K562 (cell line): Measurements from ENCODE around the gene CDC42EP3. TPM values are rescaled to one million over a fixed set of nuclear protein-coding genes. Genes with fewer than 3 reads are reported as not detected.

ENCODE experiments used
- BRD9 ChIP-seq: fragments of 450-650 bp; IDR thresholded peaks from 2 replicates; pipeline ENCODE4 v1.6.1; 2018; ENCODE audit warnings: low read depth; ENCODE audit not compliant: partially characterized antibody
- CREB1 ChIP-seq, 2 experiments: sonication (generic) in 1 of 2; formaldehyde crosslinking in 1 of 2; IDR thresholded peaks; 2 replicates each; pipeline versions ENCODE4 v1.6.1 to v1.8.0; 2012 to 2022; ENCODE audit warnings: inconsistent platforms in 1 of 2, mild to moderate bottlenecking in 1 of 2, missing genetic modification reagents in 1 of 2, moderate library complexity in 1 of 2
- DDX20 ChIP-seq: fragments of 450-650 bp; IDR thresholded peaks from 2 replicates; pipeline ENCODE4 v1.6.1; 2016; ENCODE audit warnings: missing genetic modification characterization, low read depth, mild to moderate bottlenecking, missing compliant biosample characterization, moderate library complexity
- FOXK1 ChIP-seq: sonication (generic); formaldehyde crosslinking; IDR thresholded peaks from 2 replicates; pipeline ENCODE4 v1.8.0; 2022; ENCODE audit warnings: missing genetic modification reagents, mild to moderate bottlenecking, borderline replicate concordance
- HMG20A ChIP-seq: fragments of 450-650 bp; formaldehyde crosslinking; conservative IDR thresholded peaks from 2 replicates; pipeline ENCODE4 v1.4.0; 2020; ENCODE audit warnings: mild to moderate bottlenecking, mixed read lengths
- HSF4 ChIP-seq: fragments of 250-450 bp; sonication (Bioruptor Pico); IDR thresholded peaks from 2 replicates; pipeline ENCODE4 v2.1.2; 2022; ENCODE audit warnings: mild to moderate bottlenecking, moderate library complexity, borderline replicate concordance
- POU5F1 ChIP-seq: fragments of 150-350 bp; IDR thresholded peaks from 2 replicates; pipeline ENCODE4 v1.6.1; 2014; ENCODE audit warnings: borderline replicate concordance, low read length, low read depth, mild to moderate bottlenecking; ENCODE audit not compliant: partially characterized antibody
- RBM39 ChIP-seq: fragments of 200-400 bp; formaldehyde crosslinking; optimal IDR thresholded peaks from 2 replicates; pipeline ENCODE3; 2018; ENCODE audit warnings: low read depth, low read length
- RUNX1 ChIP-seq: sonication (generic); IDR thresholded peaks from 2 replicates; pipeline ENCODE4 v1.6.1; 2016; ENCODE audit warnings: antibody characterized with exemption, low read depth
- ZBTB17 ChIP-seq: fragments of 450-650 bp; formaldehyde crosslinking; IDR thresholded peaks from 2 replicates; pipeline ENCODE4 v1.4.0; 2020; ENCODE audit warnings: mild to moderate bottlenecking
- ZBTB7A ChIP-seq: IDR thresholded peaks from 2 replicates; pipeline ENCODE4 v1.6.1; 2011; ENCODE audit warnings: low read depth, mild to moderate bottlenecking, low read length, moderate library complexity, borderline replicate concordance; ENCODE audit not compliant: control insufficient read depth
- ZNF316 ChIP-seq: fragments of 450-650 bp; IDR thresholded peaks from 2 replicates; pipeline ENCODE4 v1.6.1; 2016
- ZNF76 ChIP-seq: fragments of 250-450 bp; sonication (Bioruptor Pico); IDR thresholded peaks from 2 replicates; pipeline ENCODE4 v1.4.0; 2020; ENCODE audit warnings: mild to moderate bottlenecking, moderate library complexity, borderline replicate concordance
- polyA plus RNA-seq, 8 experiments: library from polyadenylated mRNA; depleted of rRNA in 4 of 8; stranded (reverse) in 5 of 8; unstranded in 3 of 8; fragments of >200 nt; fragmentation: Nextera tagmentation in 2 of 8; fragmentation: Illumina TruSeq in 1 of 8; extraction: Ambion mirVana in 2 of 8; extraction: Trizol in 1 of 8; gene quantifications; 2 replicates each; pipeline versions ENCODE4 v1.2.1 to v1.2.3, GENCODE V29; 2011 to 2014; ENCODE audit warnings: inconsistent platforms in 1 of 8, missing spikeins in 1 of 8
- total RNA-seq, 7 experiments: library from RNA; depleted of rRNA in 6 of 7; stranded (reverse); fragments of >200 nt in 6 of 7; fragmentation: Illumina TruSeq in 2 of 7; extraction: Trizol in 2 of 7; gene quantifications; 2 replicates each; pipeline versions ENCODE4 v1.2.1 to v1.2.3, GENCODE V29; 2011 to 2021; ENCODE audit warnings: low replicate concordance in 1 of 7
- TF ChIP-seq, protein P1 (sequence below): fragments of 200-800 bp; sonication (Bioruptor generic); IDR thresholded peaks from 2 replicates; pipeline ENCODE4 v1.6.1; 2017; ENCODE audit warnings: missing genetic modification characterization, missing compliant biosample characterization
- TF ChIP-seq, protein P2 (sequence below): fragments of 250-450 bp; sonication (Bioruptor Pico); IDR thresholded peaks from 2 replicates; pipeline ENCODE4 v1.4.0; 2020; ENCODE audit warnings: mild to moderate bottlenecking, moderate library complexity, borderline replicate concordance
- TF ChIP-seq, protein P3 (sequence below): fragments of 250-450 bp; sonication (Bioruptor Pico); IDR thresholded peaks from 2 replicates; pipeline ENCODE4 v1.8.0; 2021; ENCODE audit warnings: moderate library complexity, mild to moderate bottlenecking, inconsistent platforms
- TF ChIP-seq, protein P4 (sequence below): fragments of 450-650 bp; formaldehyde crosslinking; IDR thresholded peaks from 2 replicates; pipeline ENCODE4 v1.4.0; 2020; ENCODE audit warnings: mild to moderate bottlenecking, moderate library complexity
- TF ChIP-seq, protein P5 (sequence below), 2 experiments: IDR thresholded peaks in 1 of 2; conservative IDR thresholded peaks in 1 of 2; 2 replicates each; pipeline ENCODE4 v1.6.1; 2016; ENCODE audit warnings: low read depth in 2 of 2, mild to moderate bottlenecking in 1 of 2, missing compliant biosample characterization in 1 of 2, missing genetic modification characterization in 1 of 2, moderate library complexity in 1 of 2

Gene CDC42EP3
- total and polyA plus RNA-seq, 9 of the 15 experiments (the other 6 are each of a cell fraction or from before 2014, with no cell fraction given), result 0.72 to 6.4 (median 2.0) TPM

DNA sequence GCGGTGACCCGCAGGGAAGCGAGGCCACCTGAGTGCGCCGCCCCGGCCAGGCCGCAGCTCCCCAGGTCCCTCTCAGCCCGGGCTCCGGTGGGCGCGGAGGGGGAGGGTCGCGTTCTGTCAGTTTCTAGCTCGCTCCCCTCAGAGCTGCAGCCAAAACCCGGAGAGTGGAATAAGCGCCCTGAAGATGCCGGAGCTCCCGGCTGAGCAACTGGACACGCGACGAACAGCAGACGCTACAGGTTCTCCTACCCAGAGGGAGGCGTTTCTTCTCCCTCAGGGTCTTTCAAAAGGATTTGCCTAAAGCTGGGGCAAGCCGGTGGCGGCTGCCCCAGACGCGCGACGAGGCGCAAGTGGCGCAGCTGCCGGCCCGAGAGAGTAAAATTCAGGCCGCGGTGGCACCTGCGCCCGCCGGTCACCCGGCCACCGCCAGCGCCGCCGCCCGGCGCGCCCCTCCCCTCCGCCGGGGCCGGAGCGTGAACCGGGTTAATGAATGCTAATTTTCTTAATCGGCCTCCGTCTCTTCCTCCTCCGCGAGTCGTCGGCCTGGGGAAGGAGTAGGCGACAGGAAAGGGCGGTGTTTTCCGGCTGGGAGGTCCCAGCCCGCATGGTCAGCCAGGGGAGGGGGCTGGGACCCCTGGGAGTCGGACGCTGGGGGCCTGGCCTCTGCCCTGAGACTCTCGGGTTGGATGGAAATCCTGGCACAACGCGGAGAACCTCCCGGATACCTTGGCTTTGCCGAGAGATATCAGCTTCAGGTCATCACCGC is 845 bp upstream of the CDC42EP3 start (continued):
- TF ChIP-seq, protein P1, sequence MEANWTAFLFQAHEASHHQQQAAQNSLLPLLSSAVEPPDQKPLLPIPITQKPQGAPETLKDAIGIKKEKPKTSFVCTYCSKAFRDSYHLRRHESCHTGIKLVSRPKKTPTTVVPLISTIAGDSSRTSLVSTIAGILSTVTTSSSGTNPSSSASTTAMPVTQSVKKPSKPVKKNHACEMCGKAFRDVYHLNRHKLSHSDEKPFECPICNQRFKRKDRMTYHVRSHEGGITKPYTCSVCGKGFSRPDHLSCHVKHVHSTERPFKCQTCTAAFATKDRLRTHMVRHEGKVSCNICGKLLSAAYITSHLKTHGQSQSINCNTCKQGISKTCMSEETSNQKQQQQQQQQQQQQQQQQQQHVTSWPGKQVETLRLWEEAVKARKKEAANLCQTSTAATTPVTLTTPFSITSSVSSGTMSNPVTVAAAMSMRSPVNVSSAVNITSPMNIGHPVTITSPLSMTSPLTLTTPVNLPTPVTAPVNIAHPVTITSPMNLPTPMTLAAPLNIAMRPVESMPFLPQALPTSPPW (CRISPR knock-in tag), result peak; percentile 47
- TF ChIP-seq, protein P2, sequence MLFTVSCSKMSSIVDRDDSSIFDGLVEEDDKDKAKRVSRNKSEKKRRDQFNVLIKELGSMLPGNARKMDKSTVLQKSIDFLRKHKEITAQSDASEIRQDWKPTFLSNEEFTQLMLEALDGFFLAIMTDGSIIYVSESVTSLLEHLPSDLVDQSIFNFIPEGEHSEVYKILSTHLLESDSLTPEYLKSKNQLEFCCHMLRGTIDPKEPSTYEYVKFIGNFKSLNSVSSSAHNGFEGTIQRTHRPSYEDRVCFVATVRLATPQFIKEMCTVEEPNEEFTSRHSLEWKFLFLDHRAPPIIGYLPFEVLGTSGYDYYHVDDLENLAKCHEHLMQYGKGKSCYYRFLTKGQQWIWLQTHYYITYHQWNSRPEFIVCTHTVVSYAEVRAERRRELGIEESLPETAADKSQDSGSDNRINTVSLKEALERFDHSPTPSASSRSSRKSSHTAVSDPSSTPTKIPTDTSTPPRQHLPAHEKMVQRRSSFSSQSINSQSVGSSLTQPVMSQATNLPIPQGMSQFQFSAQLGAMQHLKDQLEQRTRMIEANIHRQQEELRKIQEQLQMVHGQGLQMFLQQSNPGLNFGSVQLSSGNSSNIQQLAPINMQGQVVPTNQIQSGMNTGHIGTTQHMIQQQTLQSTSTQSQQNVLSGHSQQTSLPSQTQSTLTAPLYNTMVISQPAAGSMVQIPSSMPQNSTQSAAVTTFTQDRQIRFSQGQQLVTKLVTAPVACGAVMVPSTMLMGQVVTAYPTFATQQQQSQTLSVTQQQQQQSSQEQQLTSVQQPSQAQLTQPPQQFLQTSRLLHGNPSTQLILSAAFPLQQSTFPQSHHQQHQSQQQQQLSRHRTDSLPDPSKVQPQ (CRISPR knock-in tag), result no peak
- TF ChIP-seq CREB1 (IDR thresholded peaks at IDR 0.05) (no peak), CREB1 (CRISPR knock-in tag; IDR thresholded peaks at IDR 0.05) (peak; percentile 19; the same call in 1 of the 2 replicates), FOXK1 (CRISPR knock-in tag) (no peak), BRD9 (no peak), HSF4 (no peak), DDX20 (tag) (no peak), ZBTB17 (0 out of 2 replicates have a peak, but pooled peaks have one; percentile 27), RBM39 (no peak), ZNF316 (no peak), ZNF76 (CRISPR knock-in tag) (no peak), RUNX1 (no peak), POU5F1 (no peak), HMG20A (CRISPR knock-in tag) (no peak), ZBTB7A (peak; percentile 91)
- TF ChIP-seq, protein P3, sequence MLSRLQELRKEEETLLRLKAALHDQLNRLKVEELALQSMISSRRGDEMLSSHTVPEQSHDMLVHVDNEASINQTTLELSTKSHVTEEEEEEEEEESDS, result no peak
- TF ChIP-seq, protein P4, sequence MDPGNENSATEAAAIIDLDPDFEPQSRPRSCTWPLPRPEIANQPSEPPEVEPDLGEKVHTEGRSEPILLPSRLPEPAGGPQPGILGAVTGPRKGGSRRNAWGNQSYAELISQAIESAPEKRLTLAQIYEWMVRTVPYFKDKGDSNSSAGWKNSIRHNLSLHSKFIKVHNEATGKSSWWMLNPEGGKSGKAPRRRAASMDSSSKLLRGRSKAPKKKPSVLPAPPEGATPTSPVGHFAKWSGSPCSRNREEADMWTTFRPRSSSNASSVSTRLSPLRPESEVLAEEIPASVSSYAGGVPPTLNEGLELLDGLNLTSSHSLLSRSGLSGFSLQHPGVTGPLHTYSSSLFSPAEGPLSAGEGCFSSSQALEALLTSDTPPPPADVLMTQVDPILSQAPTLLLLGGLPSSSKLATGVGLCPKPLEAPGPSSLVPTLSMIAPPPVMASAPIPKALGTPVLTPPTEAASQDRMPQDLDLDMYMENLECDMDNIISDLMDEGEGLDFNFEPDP (CRISPR knock-in tag), result no peak
- TF ChIP-seq, protein P5, sequence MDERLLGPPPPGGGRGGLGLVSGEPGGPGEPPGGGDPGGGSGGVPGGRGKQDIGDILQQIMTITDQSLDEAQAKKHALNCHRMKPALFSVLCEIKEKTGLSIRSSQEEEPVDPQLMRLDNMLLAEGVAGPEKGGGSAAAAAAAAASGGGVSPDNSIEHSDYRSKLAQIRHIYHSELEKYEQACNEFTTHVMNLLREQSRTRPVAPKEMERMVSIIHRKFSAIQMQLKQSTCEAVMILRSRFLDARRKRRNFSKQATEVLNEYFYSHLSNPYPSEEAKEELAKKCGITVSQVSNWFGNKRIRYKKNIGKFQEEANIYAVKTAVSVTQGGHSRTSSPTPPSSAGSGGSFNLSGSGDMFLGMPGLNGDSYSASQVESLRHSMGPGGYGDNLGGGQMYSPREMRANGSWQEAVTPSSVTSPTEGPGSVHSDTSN (CRISPR knock-in tag; IDR thresholded peaks at IDR 0.05; ENCODE audit: low read depth), result no peak
- TF ChIP-seq, protein P5 (tag; conservative IDR thresholded peaks at IDR 0.05; ENCODE audit: low read depth), result no peak
